GM12878 (cell line): ENCODE data around the gene B3GNT7. TPM values are rescaled to one million over a fixed set of nuclear protein-coding genes. Genes with fewer than 3 reads are reported as not detected.

Source experiments
- BCL3 ChIP-seq: IDR thresholded peaks from 2 replicates; pipeline ENCODE4 v1.6.1; 2011; ENCODE audit warnings: borderline replicate concordance, low read depth, mild to moderate bottlenecking, moderate library complexity, low read length; ENCODE audit not compliant: insufficient read depth, poor library complexity, severe bottlenecking
- CHD2 ChIP-seq: IDR thresholded peaks from 2 replicates; pipeline ENCODE4 v1.6.1; 2011; ENCODE audit warnings: low read depth, low read length, improper control_type of control experiment, borderline replicate concordance
- E2F8 ChIP-seq: fragments of 450-650 bp; IDR thresholded peaks from 2 replicates; pipeline ENCODE4 v1.6.1; 2018; ENCODE audit warnings: mild to moderate bottlenecking, low read depth, moderate library complexity; ENCODE audit not compliant: partially characterized antibody
- E4F1 ChIP-seq: fragments of 450-650 bp; IDR thresholded peaks from 2 replicates; pipeline ENCODE4 v1.6.1; 2018; ENCODE audit warnings: borderline replicate concordance, mild to moderate bottlenecking; ENCODE audit not compliant: partially characterized antibody
- EGR1 ChIP-seq, 2 experiments: IDR thresholded peaks; 1 replicate in 1 of 2; 2 replicates in 1 of 2; pipeline ENCODE4 v1.6.1; 2011 to 2012; ENCODE audit warnings: low read depth in 2 of 2, low read length in 2 of 2, borderline replicate concordance in 1 of 2, mild to moderate bottlenecking in 1 of 2, moderate library complexity in 1 of 2
- HDGF ChIP-seq: fragments of 450-650 bp; IDR thresholded peaks from 2 replicates; pipeline ENCODE4 v1.6.1; 2016; ENCODE audit warnings: antibody characterized with exemption
- KLF5 ChIP-seq: fragments of 450-650 bp; IDR thresholded peaks from 2 replicates; pipeline ENCODE4 v1.6.1; 2014; ENCODE audit warnings: mild to moderate bottlenecking; ENCODE audit not compliant: partially characterized antibody
- NKRF ChIP-seq: fragments of 450-650 bp; conservative IDR thresholded peaks from 2 replicates; pipeline ENCODE4 v1.6.1; 2017; ENCODE audit warnings: mild to moderate bottlenecking, moderate library complexity
- POLR2AphosphoS2 ChIP-seq: IDR thresholded peaks from 2 replicates; pipeline ENCODE4 v1.6.1; 2011; ENCODE audit warnings: low read depth, mild to moderate bottlenecking, low read length, improper control_type of control experiment, moderate library complexity
- SMAD1 ChIP-seq: fragments of 450-650 bp; IDR thresholded peaks from 2 replicates; pipeline ENCODE4 v1.6.1; 2018; ENCODE audit warnings: mild to moderate bottlenecking, low read depth; ENCODE audit not compliant: partially characterized antibody
- TCF3 ChIP-seq: IDR thresholded peaks from 2 replicates; pipeline ENCODE4 v1.6.1; 2012; ENCODE audit warnings: low read depth, mild to moderate bottlenecking, low read length, borderline replicate concordance; ENCODE audit not compliant: insufficient read depth
- ZNF622 ChIP-seq: fragments of 450-650 bp; IDR thresholded peaks from 2 replicates; pipeline ENCODE4 v1.6.1; 2017; ENCODE audit warnings: mild to moderate bottlenecking, inconsistent platforms
- polyA plus RNA-seq, 11 experiments: library from polyadenylated mRNA; depleted of rRNA in 4 of 11; unstranded in 6 of 11; stranded (reverse) in 5 of 11; fragments of >200 nt; fragmentation: Nextera tagmentation in 4 of 11; fragmentation: Illumina TruSeq in 1 of 11; extraction: Ambion mirVana in 4 of 11; extraction: Trizol in 1 of 11; gene quantifications; 1 replicate in 1 of 11; 2 replicates in 10 of 11; pipeline versions ENCODE4 v1.2.1 to v1.2.3, GENCODE V29; 2011 to 2016; ENCODE audit warnings: inconsistent platforms in 2 of 11, missing spikeins in 2 of 11, low read depth in 1 of 11
- total RNA-seq, 4 experiments: library from RNA; depleted of rRNA in 3 of 4; stranded (reverse); fragments of >200 nt in 3 of 4; fragmentation: Illumina TruSeq in 1 of 4; extraction: Trizol in 1 of 4; gene quantifications; 2 replicates each; pipeline versions ENCODE4 v1.2.1 to v1.2.3, GENCODE V29; 2013 to 2021

Gene B3GNT7
- total and polyA plus RNA-seq, 10 of the 15 experiments (the other 5 are each of a cell fraction or from before 2014, with no cell fraction given), result 0.91 to 12.6 (median 3.7) TPM

- no peak for TF ChIP-seq E4F1
- TF ChIP-seq POLR2AphosphoS2, result no peak
- no peak for TF ChIP-seq EGR1 (IDR thresholded peaks at IDR 0.05; ENCODE audit: borderline replicate concordance in 1 of 2, low read depth in 2 of 2, low read length in 2 of 2)
- no peak for TF ChIP-seq SMAD1
- no peak for TF ChIP-seq HDGF
- no peak for TF ChIP-seq TCF3
- no peak for TF ChIP-seq KLF5
- no peak for TF ChIP-seq BCL3
- TF ChIP-seq ZNF622, result no peak
- TF ChIP-seq CHD2, result no peak
- TF ChIP-seq NKRF, result no peak
- no peak for TF ChIP-seq E2F8
Observed at GRCh38 chr2:231378026-231378722, 17.3 kb upstream of the B3GNT7 start (continued).
